HEK293T (cell line): Measurements from ENCODE around the gene ATP8A1.

ENCODE experiments used
- ARNT ChIP-seq: fragments of 450-650 bp; IDR thresholded peaks from 2 replicates; pipeline ENCODE4 v1.6.1; 2017; ENCODE audit warnings: mild to moderate bottlenecking
- BHLHE40 ChIP-seq: fragments of 450-650 bp; IDR thresholded peaks from 2 replicates; pipeline ENCODE4 v1.6.1; 2016; ENCODE audit warnings: mild to moderate bottlenecking, moderate library complexity, borderline replicate concordance
- CTBP1 ChIP-seq: fragments of 450-650 bp; IDR thresholded peaks from 2 replicates; pipeline ENCODE4 v1.6.1; 2016; ENCODE audit warnings: borderline replicate concordance
- ELF4 ChIP-seq: fragments of 450-650 bp; IDR thresholded peaks from 2 replicates; pipeline ENCODE4 v1.6.1; 2017; ENCODE audit warnings: antibody characterized with exemption
- FOXA1 ChIP-seq: fragments of 450-650 bp; IDR thresholded peaks from 2 replicates; pipeline ENCODE4 v1.6.1; 2016; ENCODE audit warnings: mild to moderate bottlenecking
- FOXK2 ChIP-seq: fragments of 450-650 bp; IDR thresholded peaks from 2 replicates; pipeline ENCODE4 v1.6.1; 2016; ENCODE audit warnings: mild to moderate bottlenecking
- FOXM1 ChIP-seq: fragments of 450-650 bp; IDR thresholded peaks from 2 replicates; pipeline ENCODE4 v1.6.1; 2017; ENCODE audit warnings: mild to moderate bottlenecking, borderline replicate concordance
- HDGF ChIP-seq: fragments of 450-650 bp; IDR thresholded peaks from 2 replicates; pipeline ENCODE4 v1.6.1; 2017; ENCODE audit warnings: antibody characterized with exemption, borderline replicate concordance
- L3MBTL2 ChIP-seq: fragments of 450-650 bp; conservative IDR thresholded peaks from 2 replicates; pipeline ENCODE4 v1.6.1; 2016; ENCODE audit warnings: mild to moderate bottlenecking
- PKNOX1 ChIP-seq: fragments of 450-650 bp; IDR thresholded peaks from 2 replicates; pipeline ENCODE4 v1.6.1; 2016
- SP1 ChIP-seq: fragments of 450-650 bp; IDR thresholded peaks from 2 replicates; pipeline ENCODE4 v1.6.1; 2017
- SUZ12 ChIP-seq: fragments of 450-650 bp; IDR thresholded peaks from 2 replicates; pipeline ENCODE4 v1.6.1; 2016; ENCODE audit warnings: mild to moderate bottlenecking
- ZNF384 ChIP-seq: fragments of 450-650 bp; IDR thresholded peaks from 2 replicates; pipeline ENCODE4 v1.6.1; 2016

GRCh38 chr4:42440083-42440482 lies 216.8 kb downstream of the ATP8A1 start:
- no peak for TF ChIP-seq CTBP1
- TF ChIP-seq BHLHE40: no peak
- TF ChIP-seq HDGF: no peak
- no peak for TF ChIP-seq FOXA1
- TF ChIP-seq FOXM1: no peak
- TF ChIP-seq ZNF384: no peak
- no peak for TF ChIP-seq FOXK2
- TF ChIP-seq ARNT: no peak
- no peak for TF ChIP-seq SP1
- TF ChIP-seq ELF4: no peak
- TF ChIP-seq L3MBTL2: no peak
- no peak for TF ChIP-seq SUZ12
- TF ChIP-seq PKNOX1: no peak
